NAMALWA (cell line): ENCODE results near the gene PEX7.
A peak's percentile ranks its signal among the peaks of the same experiment; 100 is the strongest.
"Not testable (repeated sequence)": the region's sequence is repeated elsewhere in the genome, so short reads cannot be mapped to it uniquely, and the experiment has no call there.

Experiments
- DNase-seq: peaks from one replicate; pipeline ENCODE4 v3.0.0-alpha.2; 2015; ENCODE audit warnings: low spot score

The PEX7 gene, protein sequence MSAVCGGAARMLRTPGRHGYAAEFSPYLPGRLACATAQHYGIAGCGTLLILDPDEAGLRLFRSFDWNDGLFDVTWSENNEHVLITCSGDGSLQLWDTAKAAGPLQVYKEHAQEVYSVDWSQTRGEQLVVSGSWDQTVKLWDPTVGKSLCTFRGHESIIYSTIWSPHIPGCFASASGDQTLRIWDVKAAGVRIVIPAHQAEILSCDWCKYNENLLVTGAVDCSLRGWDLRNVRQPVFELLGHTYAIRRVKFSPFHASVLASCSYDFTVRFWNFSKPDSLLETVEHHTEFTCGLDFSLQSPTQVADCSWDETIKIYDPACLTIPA

DNA sequence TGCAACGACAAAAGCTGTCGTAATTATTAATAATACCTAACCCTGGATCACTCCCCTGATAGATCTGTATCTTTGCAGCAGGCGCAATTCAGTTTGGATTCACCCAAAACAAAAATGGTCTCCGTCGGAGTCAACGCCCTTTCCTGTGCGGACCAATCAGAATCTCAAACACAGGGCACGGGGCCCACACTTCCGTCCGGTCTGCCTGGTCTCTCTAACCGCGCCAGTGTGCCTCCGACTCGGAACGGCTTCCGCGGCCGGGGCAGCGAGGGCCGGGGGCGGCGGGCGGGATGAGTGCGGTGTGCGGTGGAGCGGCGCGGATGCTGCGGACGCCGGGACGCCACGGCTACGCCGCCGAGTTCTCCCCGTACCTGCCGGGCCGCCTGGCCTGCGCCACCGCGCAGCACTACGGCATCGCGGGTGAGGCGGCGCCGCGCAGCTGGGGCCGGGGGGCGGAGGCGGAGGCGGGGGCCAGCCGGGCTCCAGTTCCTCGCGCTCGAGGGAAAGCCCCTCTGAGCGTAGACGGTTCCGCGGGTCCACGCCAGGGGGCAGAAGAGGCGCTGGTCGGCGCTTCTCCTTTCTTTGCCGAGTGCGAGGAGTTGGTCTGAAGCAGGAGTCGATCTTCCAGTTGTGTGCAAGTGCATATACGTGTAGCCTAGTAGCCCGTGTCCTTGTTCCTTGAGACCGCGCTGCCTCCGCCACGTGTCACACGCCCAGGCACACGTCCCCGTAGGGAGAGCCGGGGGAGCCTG lies at the start of gene PEX7:
TSS of gene PEX7 (plus strand) at position 217 of the 752 bp plus-strand sequence. CDS start at position 291, 74 bp downstream.
- DNase-seq = peak; percentile 94

DNA sequence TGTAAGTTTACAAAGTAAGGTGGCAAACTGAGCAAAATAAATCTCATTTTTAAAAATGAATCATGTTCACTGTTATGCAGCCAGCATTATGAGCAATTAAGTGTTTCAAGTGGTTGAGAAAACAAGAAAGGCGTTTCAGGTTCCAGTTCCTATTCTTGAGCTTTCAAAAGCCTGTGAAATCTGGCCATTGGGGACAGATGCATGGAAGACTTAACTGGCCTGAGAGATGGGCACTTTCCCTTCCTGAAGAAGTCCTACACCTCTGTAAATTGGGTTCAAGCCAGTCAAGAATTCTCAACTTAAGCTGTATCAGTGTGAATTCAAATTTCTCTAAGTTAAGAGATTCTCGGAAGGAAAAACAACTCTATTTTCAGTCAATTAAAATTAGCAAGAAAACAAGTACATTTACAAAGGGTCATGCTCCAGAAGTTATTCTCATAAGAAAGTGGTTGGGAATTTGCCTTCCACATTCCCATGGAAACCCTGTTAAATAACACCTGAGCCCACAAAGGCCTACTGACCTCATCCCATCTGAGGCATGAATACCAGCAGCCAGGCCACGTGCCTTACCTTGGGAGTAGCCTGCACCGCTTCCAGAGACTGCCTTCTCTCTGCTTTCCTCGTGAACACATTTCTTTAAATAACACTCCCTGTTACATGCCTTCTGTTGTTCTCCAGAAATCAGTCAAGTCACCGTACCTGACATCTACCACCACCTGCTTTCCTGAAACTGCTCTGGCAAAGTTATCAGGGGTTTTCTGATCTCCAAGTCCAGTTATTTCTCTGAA lies 49.5 kb upstream of the PEX7 start:
- peak; percentile 47 for DNase-seq

DNA sequence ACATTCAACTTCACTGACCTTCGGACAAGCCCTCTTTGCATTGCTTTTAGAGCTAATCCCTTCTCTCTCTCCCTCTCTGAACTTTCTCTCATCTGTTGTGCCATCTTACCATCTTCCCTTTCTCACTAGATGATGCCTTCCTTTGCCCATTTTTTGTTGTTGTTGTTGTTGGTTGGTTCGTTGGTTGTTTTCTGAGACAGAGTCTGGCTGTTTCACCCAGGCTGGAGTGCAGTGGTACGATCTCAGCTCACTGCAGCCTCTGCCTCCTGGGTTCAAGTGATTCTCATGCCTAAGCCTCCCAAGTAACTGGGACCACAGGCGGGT lies 49.0 kb upstream of the PEX7 start:
- DNase-seq = no peak

DNA sequence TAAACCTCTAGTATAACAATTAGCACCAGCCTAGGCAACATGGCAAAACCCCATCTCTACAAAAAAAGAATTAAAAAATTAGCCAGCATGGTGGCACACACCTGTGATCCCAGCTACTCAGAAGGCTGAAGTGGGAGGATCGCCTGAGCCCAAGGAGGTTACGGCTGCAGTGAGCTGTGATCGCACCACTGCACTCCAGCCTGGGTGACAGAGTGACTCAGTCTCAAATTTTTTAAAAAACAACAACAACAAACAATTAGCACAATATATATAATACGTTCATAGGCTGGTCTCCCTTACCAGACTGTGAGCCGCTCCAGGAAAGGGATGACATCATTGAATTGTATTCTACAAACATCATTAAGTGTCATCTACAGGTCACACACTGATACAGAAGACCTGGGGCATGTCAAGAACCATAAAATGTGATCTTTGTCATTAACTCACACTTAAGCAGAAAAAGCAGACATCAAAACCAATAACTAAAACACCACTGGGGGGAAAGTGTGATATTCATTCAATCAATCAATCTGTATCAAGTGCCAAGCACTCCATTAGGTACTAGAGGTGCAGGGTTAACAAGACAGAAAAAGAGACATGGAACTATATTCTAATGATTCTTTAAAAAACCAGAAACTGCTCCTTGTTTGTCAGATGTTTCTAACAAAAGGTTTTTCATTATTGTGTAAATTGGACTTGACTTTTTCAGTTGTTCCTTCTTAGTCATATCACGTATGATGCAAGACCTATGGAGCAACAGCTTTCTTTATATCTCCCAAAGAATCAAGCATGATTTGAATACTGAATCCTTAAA lies 48.0 kb upstream of the PEX7 start:
- DNase-seq = no peak

DNA sequence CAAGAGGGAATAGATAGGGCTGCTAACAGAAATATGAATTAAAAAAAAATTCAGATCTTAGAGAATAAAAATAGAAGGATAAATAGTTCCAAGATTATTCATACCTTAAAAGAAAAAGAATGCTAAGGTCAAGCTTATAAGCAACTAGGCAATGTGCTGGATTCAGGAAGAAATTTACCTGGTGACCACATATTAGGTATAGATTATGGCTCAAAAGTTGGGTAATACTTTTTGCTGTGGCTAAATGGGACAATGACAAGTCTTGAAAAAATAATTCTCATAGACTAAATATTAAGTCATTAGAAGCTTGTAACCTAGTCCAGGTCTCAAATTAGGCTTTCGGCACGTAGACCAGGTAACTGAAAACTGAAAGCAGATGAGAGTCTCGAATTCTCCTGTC lies 47.3 kb upstream of the PEX7 start:
- DNase-seq = no peak

DNA sequence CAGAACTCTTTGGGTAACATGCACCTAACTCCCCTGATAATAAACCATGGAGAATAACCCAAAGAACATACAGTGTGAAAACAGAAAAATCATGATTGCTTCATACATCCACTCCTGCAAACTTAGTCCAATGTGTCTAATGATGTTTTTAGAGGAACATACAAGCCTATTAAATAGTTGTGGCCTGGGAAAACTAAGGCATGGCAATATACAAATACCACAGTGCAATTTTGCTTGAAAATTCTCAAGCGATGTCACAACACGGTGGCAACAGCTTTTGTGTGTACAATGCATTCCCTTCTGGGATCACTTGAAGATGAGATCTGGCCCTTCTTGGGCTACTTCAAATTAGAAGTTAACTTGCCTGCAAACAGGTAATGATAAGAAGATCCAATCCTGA lies 46.8 kb upstream of the PEX7 start:
- no peak for DNase-seq

DNA sequence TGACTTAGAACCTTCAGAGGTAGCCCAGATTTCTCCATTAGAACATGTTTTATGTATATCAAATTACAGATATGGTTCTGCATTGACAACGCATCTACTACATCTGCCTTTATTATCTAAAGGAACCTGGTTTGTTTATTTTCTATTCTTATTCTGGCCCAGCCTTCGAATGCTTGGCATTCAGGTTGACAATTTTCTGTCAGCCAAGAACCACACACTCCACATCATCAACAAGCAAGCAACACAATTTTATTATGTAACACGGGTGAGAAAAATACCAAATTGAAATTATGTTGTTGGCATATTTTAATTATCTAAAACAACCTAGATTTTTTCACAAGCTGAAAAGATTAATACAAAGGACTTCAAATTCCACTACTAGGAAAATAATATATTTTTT lies 44.7 kb upstream of the PEX7 start:
- DNase-seq = no peak

DNA sequence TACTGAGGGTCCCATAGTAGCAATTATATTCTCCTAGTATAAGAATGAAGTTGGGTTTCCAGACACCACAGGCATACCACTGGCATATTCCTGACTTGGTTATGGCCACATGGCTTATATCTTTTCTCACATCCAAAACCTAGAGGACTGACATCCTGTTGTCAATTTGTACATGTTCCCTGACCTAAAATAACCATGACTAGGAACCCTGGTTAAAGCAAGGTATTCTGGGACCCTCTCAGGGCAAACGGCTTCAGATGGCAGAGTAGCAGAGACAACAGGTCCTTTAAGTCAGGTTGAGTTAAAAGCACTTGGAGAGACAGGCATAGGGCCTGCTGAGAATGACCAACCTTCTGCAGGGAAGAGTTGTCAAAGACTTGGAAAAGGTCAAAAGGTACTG lies 42.7 kb upstream of the PEX7 start:
- no peak for DNase-seq

DNA sequence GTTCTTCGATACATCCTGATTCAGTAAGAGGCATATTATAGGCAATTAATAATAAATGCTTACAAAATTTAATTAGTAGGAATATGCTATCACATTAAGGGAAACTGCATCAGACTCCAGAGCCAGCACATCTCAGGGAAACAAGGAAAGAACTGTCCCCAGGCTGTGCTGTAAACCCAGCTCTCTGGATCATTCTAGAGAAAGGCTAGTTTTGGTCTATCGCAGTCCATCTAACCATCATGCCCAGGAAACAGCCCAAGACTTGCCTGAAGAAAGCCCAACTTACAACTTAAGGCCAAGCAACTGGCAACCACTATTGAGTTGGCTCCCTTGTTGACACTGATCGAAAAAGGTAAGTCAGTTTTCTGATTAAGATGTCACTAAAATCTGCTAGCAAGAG lies 41.4 kb upstream of the PEX7 start:
- no peak for DNase-seq

DNA sequence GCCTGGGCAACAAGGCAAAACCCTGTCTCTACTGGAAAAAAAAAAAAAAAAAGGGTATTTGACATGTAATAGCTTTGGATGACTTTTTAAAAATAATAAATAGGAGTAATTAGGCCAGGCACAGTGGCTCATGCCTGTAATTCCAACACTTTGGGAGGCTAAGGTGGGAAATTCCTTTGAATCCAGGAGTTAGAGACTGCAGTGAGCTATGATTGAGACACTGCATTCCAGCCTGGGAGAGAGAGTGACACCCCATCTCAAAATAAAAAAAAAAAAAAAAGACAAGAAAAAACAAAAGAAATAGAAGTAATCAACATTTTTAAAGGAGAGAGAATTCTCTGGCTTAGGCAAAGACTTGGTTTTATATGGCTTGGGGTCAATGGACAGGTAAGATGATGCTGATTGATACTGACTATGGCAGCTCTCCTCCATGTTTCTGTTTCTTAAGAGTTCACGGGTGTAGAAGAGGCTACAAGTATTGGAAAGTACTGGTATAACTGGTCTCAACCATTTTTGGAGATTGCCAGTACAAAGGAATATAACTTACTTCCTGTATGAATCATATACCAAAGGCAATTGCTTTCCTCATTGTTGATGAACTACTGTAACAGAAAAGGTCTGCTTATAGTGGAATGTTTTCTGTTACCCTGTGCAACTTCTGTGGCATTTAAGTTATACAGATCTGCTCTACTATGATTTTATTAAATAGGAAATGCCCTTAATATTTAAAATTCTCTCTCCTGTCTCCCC lies 40.2 kb upstream of the PEX7 start:
- no peak for DNase-seq

DNA sequence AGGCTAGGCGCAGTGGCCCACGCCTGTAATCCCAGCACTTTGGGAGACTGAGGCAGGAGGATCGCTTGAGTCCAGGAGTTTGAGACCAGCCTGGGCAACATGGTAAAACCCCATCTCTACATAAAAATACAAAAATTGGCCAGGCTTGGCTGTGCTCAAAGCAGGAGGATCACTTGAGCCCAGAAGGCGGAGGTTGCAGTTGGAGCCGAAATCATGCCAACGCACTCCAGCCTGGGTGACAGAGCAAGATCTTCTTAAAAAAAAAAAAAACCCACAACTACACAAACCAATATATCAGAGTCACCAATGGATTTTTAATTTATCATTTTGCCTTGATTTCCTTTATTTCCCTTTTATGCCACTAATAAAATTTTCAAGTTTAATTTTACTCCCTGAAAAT lies 39.4 kb upstream of the PEX7 start:
- DNase-seq = no peak

DNA sequence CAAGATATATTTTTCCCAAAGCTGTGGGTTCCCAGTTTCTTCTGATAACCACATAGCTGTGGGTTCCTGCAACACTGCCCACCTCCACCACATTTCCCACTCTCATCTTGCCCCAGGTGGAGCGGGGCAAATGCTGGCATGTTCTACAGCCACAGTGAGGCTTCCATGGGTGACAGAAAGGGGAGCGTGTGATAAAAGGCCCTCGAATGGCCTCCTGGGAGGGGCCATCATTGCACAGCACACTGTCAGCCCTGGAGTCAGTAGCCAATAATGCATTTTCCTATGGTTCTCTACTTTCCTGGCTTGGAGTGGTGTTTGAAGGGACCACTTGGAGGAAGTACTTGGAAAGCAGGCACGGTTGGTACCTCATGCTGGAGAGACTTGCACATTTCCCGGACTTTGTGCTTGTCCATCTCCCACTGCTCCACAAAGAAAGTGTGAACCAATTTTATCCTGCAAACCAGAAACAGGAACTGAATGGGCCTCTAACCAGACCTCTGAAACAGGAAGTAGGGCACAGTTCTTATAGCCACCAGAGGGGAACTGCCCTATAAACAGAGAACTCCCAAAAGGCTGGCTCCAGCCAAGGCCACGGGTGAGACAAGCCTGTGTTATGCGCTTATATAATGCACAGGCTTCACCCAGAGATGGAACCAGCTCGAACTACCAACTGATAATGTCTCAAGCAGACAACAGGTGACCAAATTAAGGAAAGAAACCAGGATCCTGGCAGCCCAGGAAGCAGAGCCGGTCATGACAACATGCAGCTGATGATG lies 38.7 kb upstream of the PEX7 start:
- DNase-seq = peak; percentile 90

DNA sequence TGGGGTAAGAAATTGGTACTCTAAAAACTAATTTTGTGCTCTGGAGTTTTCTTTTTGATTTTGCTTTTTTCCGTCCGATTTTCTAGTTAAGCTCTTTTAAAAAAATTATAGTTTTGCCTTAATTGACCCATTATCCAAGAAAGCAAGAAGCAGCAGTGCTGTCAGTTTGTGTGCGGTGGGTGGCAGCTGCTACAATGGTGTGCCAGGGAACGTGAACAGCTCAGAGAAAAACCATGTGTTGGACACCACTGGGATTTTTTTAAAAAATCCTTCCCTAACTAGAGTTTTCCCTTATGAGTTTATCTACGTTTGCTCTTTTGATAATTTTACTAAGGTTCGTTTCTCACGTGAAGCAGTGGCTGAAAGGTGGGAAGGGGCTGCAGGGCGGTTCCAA lies 38.1 kb upstream of the PEX7 start:
- no peak for DNase-seq

DNA sequence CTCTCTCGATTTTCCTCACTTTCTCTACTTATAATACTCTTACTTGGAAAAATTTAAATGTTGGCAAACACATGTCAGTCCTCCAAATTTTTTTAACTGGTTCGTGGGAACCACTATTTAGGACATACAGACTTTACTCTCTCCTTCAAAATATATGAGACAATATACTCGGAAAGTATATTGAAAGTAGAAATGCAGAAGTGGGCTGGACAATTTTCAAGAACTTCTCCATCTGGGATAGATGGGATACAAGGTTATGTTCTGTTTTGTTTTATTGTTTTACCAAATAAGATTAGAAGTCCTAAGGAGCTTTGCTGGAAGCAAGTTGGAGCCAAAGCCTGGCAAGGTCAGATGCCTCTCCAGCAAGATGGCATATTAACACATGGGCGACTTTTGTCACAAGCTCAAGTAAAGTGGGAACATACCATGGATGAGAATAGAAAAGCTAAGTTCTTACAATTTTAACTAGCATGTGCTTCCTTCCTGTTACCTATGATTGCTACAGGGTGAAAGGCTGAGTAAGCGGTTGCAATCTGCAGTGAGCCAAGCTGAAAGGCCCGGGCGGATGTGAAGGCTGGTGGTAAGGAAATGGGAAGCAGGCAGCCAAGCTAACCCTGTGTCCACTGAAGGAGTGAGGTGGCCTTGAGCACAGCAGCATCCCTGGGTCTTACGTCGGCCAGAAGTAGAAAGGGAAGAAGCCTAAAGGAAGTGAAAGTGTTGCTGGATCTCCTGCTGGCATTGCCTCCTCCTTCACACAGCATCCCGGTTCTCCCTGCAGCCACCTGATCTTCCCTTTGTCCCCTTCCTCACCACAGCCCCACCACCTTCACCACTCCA lies 37.3 kb upstream of the PEX7 start:
- DNase-seq = peak; percentile 52

DNA sequence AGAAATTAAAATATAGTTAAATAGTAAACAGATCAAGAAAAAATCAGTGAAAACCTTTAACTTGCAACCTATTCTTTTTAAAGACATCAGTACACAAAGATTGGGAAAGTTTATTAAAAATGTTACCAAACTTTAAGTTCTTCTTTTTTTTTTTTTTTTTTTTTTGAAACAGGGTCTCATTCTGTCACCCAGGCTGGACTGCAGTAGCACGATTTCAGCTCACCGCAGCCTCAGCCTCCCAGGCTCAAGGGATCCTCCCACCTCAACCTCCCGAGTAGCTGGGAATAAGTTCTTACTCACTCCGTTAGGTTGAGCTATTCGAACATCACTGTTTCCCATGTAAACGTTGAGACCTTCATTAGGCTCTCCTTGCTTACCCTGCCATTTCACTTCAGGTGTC lies 35.7 kb upstream of the PEX7 start:
- DNase-seq = no peak

DNA sequence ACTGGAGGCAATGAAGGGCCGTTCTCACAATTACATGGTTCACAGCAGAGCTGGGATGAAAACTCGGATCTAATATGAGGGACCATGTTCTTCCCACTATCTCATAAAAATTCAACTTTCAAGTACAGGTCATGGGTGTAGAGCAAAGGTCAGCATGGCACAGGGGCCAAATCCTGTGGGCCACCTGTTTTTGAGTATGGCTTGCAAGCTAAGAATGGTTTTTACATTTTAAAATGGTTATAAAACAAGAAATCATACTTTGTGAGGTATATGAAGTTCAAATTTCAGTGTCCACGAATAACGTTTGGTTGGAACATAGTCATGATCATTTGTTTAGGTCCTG lies 34.7 kb upstream of the PEX7 start:
- no peak for DNase-seq

DNA sequence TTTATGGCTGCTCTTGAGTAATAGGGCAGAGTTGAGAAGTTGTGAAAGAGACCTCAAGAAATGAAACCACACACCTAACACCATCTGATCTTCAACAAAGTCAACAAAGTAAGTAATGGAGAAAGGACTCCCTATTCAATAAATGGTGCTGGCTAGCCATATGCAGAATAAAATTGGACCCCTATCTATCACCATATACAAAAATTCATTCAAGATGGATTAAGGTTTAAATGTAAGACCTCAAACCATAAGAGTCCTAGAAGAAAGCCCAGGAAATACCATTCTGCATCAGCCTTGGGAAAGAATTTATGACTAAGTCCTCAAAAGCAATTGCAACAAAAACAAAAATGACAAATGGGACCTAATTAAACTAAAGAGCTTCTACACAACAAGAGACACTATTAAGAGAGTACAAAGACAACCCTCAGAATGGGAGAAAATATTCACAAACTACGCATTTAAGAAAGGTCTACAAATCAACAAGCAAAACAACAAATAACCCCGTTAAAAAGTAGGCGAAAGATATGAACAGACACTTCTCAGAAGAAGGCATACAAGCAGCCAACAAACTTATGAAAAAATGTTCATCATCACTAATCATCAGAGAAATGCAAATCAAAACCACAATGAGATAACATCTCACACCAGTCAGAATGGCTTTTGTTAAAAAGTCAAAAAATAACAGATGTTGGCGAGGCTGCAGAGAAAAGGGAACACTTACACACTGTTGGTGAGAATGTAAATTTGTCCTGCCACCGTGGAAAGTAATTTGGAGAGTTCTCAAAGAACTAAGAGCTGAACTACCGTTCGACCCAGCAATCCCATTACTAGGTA lies 34.1 kb upstream of the PEX7 start:
- peak; percentile 67 for DNase-seq

DNA sequence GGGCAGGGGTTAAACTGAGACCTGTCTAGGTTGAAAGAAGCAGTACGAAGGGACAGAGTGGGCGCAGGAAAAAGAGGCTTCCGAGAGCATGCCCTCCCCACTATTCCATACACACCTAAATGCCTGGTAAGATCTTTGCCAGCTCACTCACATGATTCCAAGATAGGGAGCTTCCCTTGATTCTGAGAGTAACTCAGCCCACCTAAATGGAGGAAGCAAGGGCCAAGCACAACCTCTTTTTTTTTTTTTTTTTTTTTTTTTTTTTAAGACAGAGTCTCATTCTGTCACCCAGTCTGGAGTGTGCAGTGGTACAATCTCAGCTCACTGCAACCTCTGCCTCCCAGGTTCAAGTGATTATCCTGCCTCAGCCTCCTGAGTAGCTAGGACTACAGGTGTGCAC lies 33.0 kb upstream of the PEX7 start:
- DNase-seq = not testable (repeated sequence)
